Skeletal muscle tissue (tissue), 4 donors: Measurements from ENCODE around the gene LAMC3. TPM values are rescaled to one million over a fixed set of nuclear protein-coding genes. Genes with fewer than 3 reads are reported as not detected.

Experiments used
- H3K27ac ChIP-seq: one replicate; pipeline ENCODE4 v1.7.0; 2013; ENCODE audit warnings: mild to moderate bottlenecking, low read depth, low read length, inconsistent platforms
- H3K27me3 ChIP-seq, 3 donors: one replicate each; pipeline ENCODE4 v1.7.0; 2013; ENCODE audit warnings: low read length in 3 of 3; ENCODE audit not compliant: control insufficient read depth in 3 of 3, insufficient read depth in 3 of 3
- H3K36me3 ChIP-seq, 3 donors: one replicate each; pipeline ENCODE4 v1.7.0; 2013; ENCODE audit warnings: low read length in 3 of 3; ENCODE audit not compliant: control insufficient read depth in 3 of 3, insufficient read depth in 3 of 3
- H3K4me1 ChIP-seq, 3 donors: one replicate each; pipeline ENCODE4 v1.7.0; 2013; ENCODE audit warnings: low read length in 3 of 3, mild to moderate bottlenecking in 3 of 3; ENCODE audit not compliant: control insufficient read depth in 3 of 3, insufficient read depth in 3 of 3
- H3K4me3 ChIP-seq, 3 donors: one replicate each; pipeline ENCODE4 v1.7.0; 2013; ENCODE audit warnings: low read length in 3 of 3
- H3K9ac ChIP-seq, 3 donors: one replicate each; pipeline ENCODE4 v1.7.0; 2013; ENCODE audit warnings: low read length in 3 of 3, mild to moderate bottlenecking in 3 of 3, moderate library complexity in 2 of 3, low read depth in 1 of 3
- H3K9me3 ChIP-seq, 3 donors: one replicate each; pipeline ENCODE4 v1.7.0; 2013; ENCODE audit warnings: low read length in 3 of 3; ENCODE audit not compliant: control insufficient read depth in 3 of 3
- total RNA-seq: library from RNA; depleted of rRNA; stranded (reverse); fragments of >200 nt; gene quantifications from one replicate; pipeline ENCODE4 v1.2.3, GENCODE V29; 2014
- donor health status: Osteomylitis.

Gene LAMC3
- total RNA-seq, 1 donor from 2014 or later = 0.52 TPM

- Histone ChIP-seq H3K27me3 (peaks cover 28 to 35% (median 29%) of the 10 kb centered on the region in 3 donors), H3K4me1 (no peaks in the 10 kb centered on the region)
These were observed 38.9 kb upstream of the LAMC3 start for GRCh38 chr9:130970052-130970451.

GRCh38 chr9:130970855-130971254 is 38.1 kb upstream of the LAMC3 start:
- H3K9ac ChIP-seq = no peak overlapping the region
- no peaks in the 10 kb centered on the region for H3K9me3 ChIP-seq
- H3K4me3 ChIP-seq = no peak overlapping the region
- peaks cover 28 to 39% (median 29%) of the 10 kb centered on the region in 3 donors for H3K27me3 ChIP-seq
- no peaks in the 10 kb centered on the region for H3K36me3 ChIP-seq
- no peak overlapping the region for H3K27ac ChIP-seq
- no peaks in the 10 kb centered on the region for H3K4me1 ChIP-seq

More at GRCh38 chr9:130970052-130970451, 38.9 kb upstream of the LAMC3 start:
- Histone ChIP-seq H3K27ac (no peak overlapping the region), H3K9ac (no peak overlapping the region), H3K4me3 (no peak overlapping the region), H3K36me3 (no peaks in the 10 kb centered on the region), H3K9me3 (no peaks in the 10 kb centered on the region)

- Histone ChIP-seq H3K36me3 (no peaks in the 10 kb centered on the region), H3K4me3 (no peak overlapping the region), H3K9ac (no peak overlapping the region)
These were observed 37.6 kb upstream of the LAMC3 start for GRCh38 chr9:130971294-130971849.

GRCh38 chr9:130972277-130972956 is 36.6 kb upstream of the LAMC3 start:
- H3K4me1 ChIP-seq = no peaks in the 10 kb centered on the region
- no peak overlapping the region for H3K27ac ChIP-seq
- no peak overlapping the region for H3K4me3 ChIP-seq
- peaks cover 32 to 47% (median 37%) of the 10 kb centered on the region in 3 donors for H3K27me3 ChIP-seq
- no peaks in the 10 kb centered on the region for H3K36me3 ChIP-seq
- H3K9me3 ChIP-seq = no peaks in the 10 kb centered on the region
- no peak overlapping the region for H3K9ac ChIP-seq

More at GRCh38 chr9:130971294-130971849, 37.6 kb upstream of the LAMC3 start:
- Histone ChIP-seq H3K4me1 (no peaks in the 10 kb centered on the region), H3K27ac (no peak overlapping the region), H3K27me3 (peaks cover 28 to 44% (median 34%) of the 10 kb centered on the region in 3 donors), H3K9me3 (no peaks in the 10 kb centered on the region)

GRCh38 chr9:130972957-130973685 is 35.9 kb upstream of the LAMC3 start:
- Histone ChIP-seq H3K27me3 (peaks cover 38 to 51% (median 43%) of the 10 kb centered on the region in 3 donors), H3K4me1 (no peaks in the 10 kb centered on the region), H3K9me3 (no peaks in the 10 kb centered on the region), H3K36me3 (no peaks in the 10 kb centered on the region), H3K9ac (no peak overlapping the region), H3K4me3 (no peak overlapping the region), H3K27ac (no peak overlapping the region)

- no peak overlapping the region for H3K4me3 ChIP-seq
- no peaks in the 10 kb centered on the region for H3K9me3 ChIP-seq
- H3K27ac ChIP-seq = no peak overlapping the region
- H3K4me1 ChIP-seq = no peaks in the 10 kb centered on the region
- H3K9ac ChIP-seq = no peak overlapping the region
- H3K27me3 ChIP-seq = peaks cover 38 to 51% (median 47%) of the 10 kb centered on the region in 3 donors
- no peaks in the 10 kb centered on the region for H3K36me3 ChIP-seq
These were observed 35.2 kb upstream of the LAMC3 start for GRCh38 chr9:130973686-130974281.

- H3K27me3 ChIP-seq = peaks cover 38 to 55% (median 51%) of the 10 kb centered on the region in 3 donors
- no peak overlapping the region for H3K9ac ChIP-seq
- H3K27ac ChIP-seq = no peak overlapping the region
These were observed 34.3 kb upstream of the LAMC3 start for GRCh38 chr9:130974697-130975096.

GRCh38 chr9:130975156-130975555 is 33.8 kb upstream of the LAMC3 start:
- H3K27me3 ChIP-seq = peaks cover 38 to 59% (median 54%) of the 10 kb centered on the region in 3 donors
- H3K27ac ChIP-seq = no peak overlapping the region
- H3K9ac ChIP-seq = no peak overlapping the region
- H3K4me3 ChIP-seq = no peak overlapping the region
- no peaks in the 10 kb centered on the region for H3K9me3 ChIP-seq
- no peaks in the 10 kb centered on the region for H3K36me3 ChIP-seq
- H3K4me1 ChIP-seq = no peaks in the 10 kb centered on the region

More at GRCh38 chr9:130974697-130975096, 34.3 kb upstream of the LAMC3 start:
- Histone ChIP-seq H3K36me3 (no peaks in the 10 kb centered on the region), H3K4me3 (no peak overlapping the region), H3K4me1 (no peaks in the 10 kb centered on the region), H3K9me3 (no peaks in the 10 kb centered on the region)

GRCh38 chr9:130975932-130976841 is 32.8 kb upstream of the LAMC3 start:
- Histone ChIP-seq H3K4me3 (no peak overlapping the region), H3K9me3 (no peaks in the 10 kb centered on the region), H3K9ac (no peak overlapping the region), H3K27me3 (peaks cover 44 to 65% (median 65%) of the 10 kb centered on the region in 3 donors), H3K4me1 (no peaks in the 10 kb centered on the region), H3K36me3 (no peaks in the 10 kb centered on the region), H3K27ac (no peak overlapping the region)
